ENCODE data around the gene CHRDL2. TPM values are rescaled to one million over a fixed set of nuclear protein-coding genes. Genes with fewer than 3 reads are reported as not detected.

The CHRDL2 gene
- total and polyA plus RNA-seq, 2 of the 13 experiments (the other 11 are each of a cell fraction or from before 2014, with no cell fraction given) = 0.04 TPM; not detected in 1

GRCh38 chr11:74749127-74749964 is 18.1 kb upstream of the CHRDL2 start (continued):
- 0 out of 2 replicates have a peak, but pooled peaks have one; percentile 12 for TF ChIP-seq MLXIP (CRISPR knock-in tag; IDR thresholded peaks at IDR 0.05; ENCODE audit: borderline replicate concordance)
- peak; percentile 93 for TF ChIP-seq TFDP1 (CRISPR knock-in tag; IDR thresholded peaks at IDR 0.05; ENCODE audit: borderline replicate concordance)
- TF ChIP-seq SOX6 (IDR thresholded peaks at IDR 0.05) = no peak
- TF ChIP-seq SOX6 (CRISPR knock-in tag; IDR thresholded peaks at IDR 0.05) = peak; percentile 50
- peak; percentile 88; the same call in 1 of the 2 replicates for TF ChIP-seq RNF2 (conservative IDR thresholded peaks at IDR 0.05; ENCODE audit: low read depth)
- no peak for TF ChIP-seq GPN1 (CRISPR knock-in tag; IDR thresholded peaks at IDR 0.05; ENCODE audit: borderline replicate concordance)
- peak; percentile 35; the same call in 1 of the 2 replicates for TF ChIP-seq ESRRA (CRISPR knock-in tag; IDR thresholded peaks at IDR 0.05; ENCODE audit: low read depth)
- peak; percentile 66; the same call in 1 of the 2 replicates for TF ChIP-seq ZNF124 (CRISPR knock-in tag; IDR thresholded peaks at IDR 0.05)
- TF ChIP-seq RAD21 (CRISPR knock-in tag; IDR thresholded peaks at IDR 0.05) = 0 out of 2 replicates have a peak, but pooled peaks have one; percentile 6
- TF ChIP-seq FOXA3 (CRISPR knock-in tag; IDR thresholded peaks at IDR 0.05) = no peak
- TF ChIP-seq PATZ1 (CRISPR knock-in tag; IDR thresholded peaks at IDR 0.05) = peak; percentile 82
- TF ChIP-seq AKNA (CRISPR knock-in tag; IDR thresholded peaks at IDR 0.05; ENCODE audit: borderline replicate concordance) = 0 out of 2 replicates have a peak, but pooled peaks have one; percentile 80
- peak; percentile 61 for TF ChIP-seq YEATS2 (CRISPR knock-in tag; IDR thresholded peaks at IDR 0.05; ENCODE audit: borderline replicate concordance)
- no peak for TF ChIP-seq ZBTB1 (CRISPR knock-in tag; IDR thresholded peaks at IDR 0.05; ENCODE audit: borderline replicate concordance)
- TF ChIP-seq ZMYM3 (CRISPR knock-in tag; IDR thresholded peaks at IDR 0.05) = 0 out of 2 replicates have a peak, but pooled peaks have one; percentile 21
- TF ChIP-seq ZFYVE20 (CRISPR knock-in tag; IDR thresholded peaks at IDR 0.05; ENCODE audit: borderline replicate concordance, low read depth) = peak; percentile 84; the same call in 1 of the 2 replicates
